IMR-90 (cell line): ENCODE results near the gene PERM1. TPM values are rescaled to one million over a fixed set of nuclear protein-coding genes. Genes with fewer than 3 reads are reported as not detected.

Experiments used
- ATAC-seq: fragments of 200-7000 bp; cut with Tn5 transposase; 2 replicates; pipeline ENCODE4 v1.9.1; 2020; ENCODE audit warnings: low read depth, mild to moderate bottlenecking, moderate library complexity
- BruUV-seq: library from RNA; stranded (reverse); fragments of 400-500 nt; replicated peaks from 2 replicates; lab custom pipeline; 2021; lab: Mats Ljungman, UMichigan
- CTCF ChIA-PET: fragments of 300-600 bp; formaldehyde crosslinking; extraction: SDS; loops from one replicate; lab custom pipeline; 2021; ENCODE audit warnings: antibody characterized with exemption; lab: Yijun Ruan, JAX
- POLR2A ChIA-PET: fragments of 300-600 bp; sonication (Branson Sonifier 250); formaldehyde crosslinking; loops from one replicate; lab custom pipeline; 2022; ENCODE audit warnings: antibody characterized with exemption; ENCODE audit not compliant: unreplicated experiment; lab: Charles Lee
- DNase-seq: peaks from one replicate; pipeline ENCODE4 v3.0.0; 2013
- H2AFZ ChIP-seq: replicated peaks from 2 replicates; pipeline ENCODE3; 2013; ENCODE audit warnings: low read length, mild to moderate bottlenecking; ENCODE audit not compliant: poor library complexity
- H2AK5ac ChIP-seq: 2 replicates; pipeline ENCODE4 v1.6.1; 2013; ENCODE audit warnings: low read depth, low read length, inconsistent platforms
- H2AK9ac ChIP-seq: replicated peaks from 2 replicates; pipeline ENCODE3; 2013; ENCODE audit warnings: mild to moderate bottlenecking, low read depth, low read length, moderate library complexity; ENCODE audit not compliant: poor library complexity
- H2BK120ac ChIP-seq: 2 replicates; pipeline ENCODE4 v1.6.1; 2013; ENCODE audit warnings: low read depth, low read length, inconsistent platforms
- H2BK15ac ChIP-seq: 3 replicates; pipeline ENCODE4 v1.6.1; 2013; ENCODE audit warnings: low read depth, low read length, inconsistent platforms
- H2BK20ac ChIP-seq: 2 replicates; pipeline ENCODE4 v1.6.1; 2013; ENCODE audit warnings: low read depth, mild to moderate bottlenecking, inconsistent platforms, low read length, moderate library complexity
- H2BK5ac ChIP-seq: 2 replicates; pipeline ENCODE4 v1.6.1; 2013; ENCODE audit warnings: mild to moderate bottlenecking, low read depth, low read length, inconsistent platforms; ENCODE audit not compliant: poor library complexity, severe bottlenecking
- H3K14ac ChIP-seq: replicated peaks from 2 replicates; pipeline ENCODE4 v1.6.1; 2013; ENCODE audit warnings: low read depth, low read length, inconsistent platforms
- H3K18ac ChIP-seq: 2 replicates; pipeline ENCODE4 v1.6.1; 2013; ENCODE audit warnings: low read depth, low read length, control low read depth
- H3K23ac ChIP-seq: 2 replicates; pipeline ENCODE4 v1.6.1; 2013; ENCODE audit warnings: low read depth, low read length, inconsistent platforms
- H3K27ac ChIP-seq: 2 replicates; pipeline ENCODE4 v1.5.1; 2013; ENCODE audit warnings: mild to moderate bottlenecking, control low read depth, low read length; ENCODE audit not compliant: insufficient read depth
- H3K27me3 ChIP-seq: 2 replicates; pipeline ENCODE4 v1.6.1; 2013; ENCODE audit warnings: low read length; ENCODE audit not compliant: control insufficient read depth, insufficient read depth
- H3K36me3 ChIP-seq: 2 replicates; pipeline ENCODE4 v1.6.1; 2013; ENCODE audit warnings: low read length, mixed read lengths; ENCODE audit not compliant: control insufficient read depth, insufficient read depth
- H3K4ac ChIP-seq: 2 replicates; pipeline ENCODE4 v1.6.1; 2013; ENCODE audit warnings: low read depth, low read length, inconsistent platforms
- H3K4me1 ChIP-seq: 2 replicates; pipeline ENCODE4 v1.6.1; 2013; ENCODE audit warnings: low read length, mixed read lengths; ENCODE audit not compliant: control insufficient read depth, insufficient read depth
- H3K4me2 ChIP-seq: 2 replicates; pipeline ENCODE4 v1.6.1; 2013; ENCODE audit warnings: low read depth, mild to moderate bottlenecking, control low read depth, low read length, moderate library complexity
- H3K4me3 ChIP-seq: 2 replicates; pipeline ENCODE4 v1.5.1; 2013; ENCODE audit warnings: low read depth, mild to moderate bottlenecking, control low read depth, low read length, moderate library complexity; ENCODE audit not compliant: insufficient read depth
- H3K56ac ChIP-seq: 2 replicates; pipeline ENCODE4 v1.6.1; 2013; ENCODE audit warnings: low read length, inconsistent platforms; ENCODE audit not compliant: insufficient read depth; ENCODE audit errors: extremely low read depth
- H3K79me1 ChIP-seq, 2 experiments: 2 replicates each; pipeline ENCODE4 v1.6.1; 2013; ENCODE audit warnings: low read length in 2 of 2, inconsistent platforms in 1 of 2, low read depth in 1 of 2
- H3K9ac ChIP-seq: 2 replicates; pipeline ENCODE4 v1.6.1; 2013; ENCODE audit warnings: low read depth, low read length, control low read depth
- H3K9me1 ChIP-seq: 2 replicates; pipeline ENCODE4 v1.6.1; 2013; ENCODE audit warnings: low read length, inconsistent platforms; ENCODE audit not compliant: insufficient read depth
- H3K9me3 ChIP-seq: 2 replicates; pipeline ENCODE4 v1.6.1; 2013; ENCODE audit warnings: low read length; ENCODE audit not compliant: control insufficient read depth, insufficient read depth
- H4K20me1 ChIP-seq: 2 replicates; pipeline ENCODE4 v1.6.1; 2013; ENCODE audit warnings: low read length, inconsistent platforms; ENCODE audit not compliant: insufficient read depth
- H4K5ac ChIP-seq: 2 replicates; pipeline ENCODE4 v1.6.1; 2013; ENCODE audit warnings: mild to moderate bottlenecking, low read depth, low read length, control low read depth
- H4K8ac ChIP-seq, 2 experiments: 2 replicates each; pipeline ENCODE4 v1.6.1; 2013; ENCODE audit warnings: low read depth in 2 of 2, low read length in 2 of 2, control low read depth in 1 of 2, inconsistent platforms in 1 of 2
- H4K91ac ChIP-seq: 2 replicates; pipeline ENCODE4 v1.6.1; 2013; ENCODE audit warnings: low read depth, low read length, inconsistent platforms; ENCODE audit not compliant: insufficient read depth
- BHLHE40 ChIP-seq: fragments of 150-350 bp; IDR thresholded peaks from 2 replicates; pipeline ENCODE4 v1.6.1; 2016; ENCODE audit warnings: mild to moderate bottlenecking, low read depth, low read length
- CEBPB ChIP-seq: IDR thresholded peaks from 2 replicates; pipeline ENCODE4 v1.6.1; 2012; ENCODE audit warnings: low read depth, low read length, improper control_type of control experiment
- CHD1 ChIP-seq: IDR thresholded peaks from 2 replicates; pipeline ENCODE4 v1.6.1; 2012; ENCODE audit warnings: low read depth, low read length, improper control_type of control experiment
- FOS ChIP-seq: fragments of 150-350 bp; IDR thresholded peaks from 2 replicates; pipeline ENCODE4 v1.6.1; 2016; ENCODE audit warnings: low read depth, low read length
- MAFK ChIP-seq: IDR thresholded peaks from 2 replicates; pipeline ENCODE4 v1.6.1; 2012; ENCODE audit warnings: low read depth, low read length, improper control_type of control experiment
- MAZ ChIP-seq: IDR thresholded peaks from 2 replicates; pipeline ENCODE4 v1.6.1; 2012; ENCODE audit warnings: low read depth, mild to moderate bottlenecking, low read length, improper control_type of control experiment, moderate library complexity, borderline replicate concordance
- NFE2L2 ChIP-seq: fragments of 150-350 bp; IDR thresholded peaks from 2 replicates; pipeline ENCODE4 v1.6.1; 2016; ENCODE audit warnings: low read depth, mild to moderate bottlenecking, low read length
- POLR2A ChIP-seq: IDR thresholded peaks from 2 replicates; pipeline ENCODE4 v1.6.1; 2012; ENCODE audit warnings: mild to moderate bottlenecking, low read depth, low read length
- RAD21 ChIP-seq: IDR thresholded peaks from 2 replicates; pipeline ENCODE4 v1.6.1; 2012; ENCODE audit warnings: low read length, improper control_type of control experiment
- RCOR1 ChIP-seq: IDR thresholded peaks from 2 replicates; pipeline ENCODE4 v1.6.1; 2012; ENCODE audit warnings: mild to moderate bottlenecking, low read length, improper control_type of control experiment; ENCODE audit not compliant: insufficient replicate concordance
- RFX5 ChIP-seq: IDR thresholded peaks from 2 replicates; pipeline ENCODE4 v1.8.0; 2012; ENCODE audit warnings: low read depth, mild to moderate bottlenecking, low read length, moderate library complexity
- USF2 ChIP-seq: fragments of 150-350 bp; IDR thresholded peaks from 2 replicates; pipeline ENCODE4 v1.6.1; 2017; ENCODE audit warnings: mild to moderate bottlenecking, antibody characterized with exemption, low read length, low read depth
- WGBS, 2 experiments: methylation state at CpG; one replicate each; pipeline versions ENCODE4 v1.1.5 to v1.1.7; 2013; ENCODE audit warnings: missing lambda C conversion rate in 2 of 2; ENCODE audit not compliant: insufficient read length in 1 of 2; ENCODE audit errors: extremely low coverage in 2 of 2; 5-methylcytosine and 5-hydroxymethylcytosine counted together
- dilution Hi-C: fragments of 300-500 bp; cut with HindIII; formaldehyde crosslinking; loops from one replicate; pipeline ENCODE4 v1.14.3; 2018; ENCODE audit warnings: low sequenced_read_pairs; ENCODE audit not compliant: unreplicated experiment
- in situ Hi-C: fragments of 300-500 bp; cut with MboI; formaldehyde crosslinking; loops from 3 replicates; pipeline ENCODE4 v1.14.3; 2019; ENCODE audit warnings: low sequenced_read_pairs, inconsistent platforms, mixed read lengths
- intact Hi-C: fragments of 100-400 bp; cut with micrococcal nuclease; formaldehyde crosslinking; loops from 2 replicates; pipeline ENCODE4 v1.10.0; 2022
- polyA plus RNA-seq, 3 experiments: library from polyadenylated mRNA; depleted of rRNA; stranded (reverse); fragments of >200 nt; gene quantifications; 2 replicates each; pipeline ENCODE4 v1.2.3, GENCODE V29; 2012; ENCODE audit warnings: low replicate concordance in 1 of 3
- total RNA-seq: library from RNA; depleted of rRNA; stranded (reverse); fragments of >200 nt; gene quantifications from 2 replicates; pipeline ENCODE4 v1.2.3, GENCODE V29; 2012

The PERM1 gene
- total and polyA plus RNA-seq, 2 of the 4 experiments (the other 2 are of a cell fraction), result not detected

DNA sequence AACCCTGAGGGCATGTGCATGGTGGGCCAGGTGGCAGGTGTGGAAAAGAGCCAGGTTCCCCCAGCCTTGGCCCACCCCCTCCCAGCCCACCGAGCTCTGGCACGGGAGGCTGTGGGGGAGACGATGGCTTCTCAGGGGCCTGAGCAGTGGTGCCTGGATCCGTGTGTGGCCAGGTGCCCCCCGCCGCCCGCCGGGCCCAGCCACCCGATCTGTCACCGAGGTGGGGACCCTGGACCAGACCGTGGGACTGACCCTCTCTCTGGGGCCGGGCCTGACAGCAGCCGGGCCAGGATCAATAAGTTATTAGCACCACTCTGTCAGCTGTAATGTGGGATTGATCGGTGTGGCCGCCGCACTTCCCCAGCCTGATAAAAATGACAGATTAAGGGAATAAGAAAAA lies 44.4 kb downstream of the PERM1 start (continued):
- TF ChIP-seq RAD21, result no peak

- CTCF ChIA-PET, result no interaction called here
- no peak overlapping the region for H2AFZ ChIP-seq
These were observed 45.3 kb downstream of the PERM1 start for GRCh38 chr1:936348-937264.

More at GRCh38 chr1:936348-937264, 45.3 kb downstream of the PERM1 start:
- intact Hi-C loops, result no loop called here
- BruUV-seq, result no TSS peak
- H3K4me1 ChIP-seq, result peaks cover 26% of the 10 kb centered on the region
- no peak overlapping the region for H2AK9ac ChIP-seq
- H3K23ac ChIP-seq, result no peak overlapping the region
- dilution Hi-C loops, result no loop called here
- no peak for DNase-seq
- H4K91ac ChIP-seq, result no peak overlapping the region
- no peak overlapping the region for H3K4me3 ChIP-seq
- no peak overlapping the region for H3K56ac ChIP-seq
- H4K8ac ChIP-seq, result no peak overlapping the region
- ATAC-seq, result no peak
- H4K5ac ChIP-seq, result no peak overlapping the region
- no peak overlapping the region for H2BK120ac ChIP-seq
- no peaks in the 10 kb centered on the region for H3K27me3 ChIP-seq
- H3K27ac ChIP-seq, result no peak overlapping the region
- H3K4me2 ChIP-seq, result no peak overlapping the region
- H4K20me1 ChIP-seq, result peaks cover 4% of the 10 kb centered on the region
- no peak overlapping the region for H2BK5ac ChIP-seq
- no peak overlapping the region for H2BK15ac ChIP-seq
- H3K79me1 ChIP-seq, result no peaks in the 10 kb centered on the region
- H3K14ac ChIP-seq, result no peak overlapping the region
- no peak overlapping the region for H3K18ac ChIP-seq
- H3K9me3 ChIP-seq, result no peaks in the 10 kb centered on the region
- H3K4ac ChIP-seq, result no peak overlapping the region
- H3K9me1 ChIP-seq, result no peaks in the 10 kb centered on the region
- H2AK5ac ChIP-seq, result no peak overlapping the region
- no peak overlapping the region for H2BK20ac ChIP-seq
- no peaks in the 10 kb centered on the region; the same call in 1 of the 2 replicates for H3K36me3 ChIP-seq
- WGBS, 2 experiments, result 91% methylated on average over 9 of the region's 45 CpGs; no CpG with 5 or more reads in 1 of the 2 experiments
- in situ Hi-C loops, result no loop called here
- TF ChIP-seq BHLHE40 (no peak), MAZ (no peak), NFE2L2 (no peak), POLR2A (no peak), FOS (no peak), MAFK (no peak), CEBPB (no peak), RCOR1 (no peak), RFX5 (no peak), CHD1 (no peak), USF2 (no peak)
- H3K9ac ChIP-seq, result no peak overlapping the region
- POLR2A ChIA-PET, result no interaction called here
